ENCODE data around the gene ERP27. TPM values are rescaled to one million over a fixed set of nuclear protein-coding genes. Genes with fewer than 3 reads are reported as not detected.

The ERP27 gene
- total and polyA plus RNA-seq, 2 donors (not counting 3 experiments of a cell fraction or from before 2014, with no cell fraction given), result 0.70 to 0.88 TPM

- intact Hi-C loops (cut with micrococcal nuclease), result no loop called here
- H4K20me1 ChIP-seq (replicated peaks; ENCODE audit: control insufficient read depth, extremely low read depth, insufficient read depth, low read length), result no peaks in the 10 kb centered on the region
- H2AFZ ChIP-seq (ENCODE audit: low read depth, low read length), result no peak overlapping the region
- DNase-seq (ENCODE audit: low read depth, low spot score) (no peak), FAIRE-seq (no peak)
- no peaks in the 10 kb centered on the region for H3K79me2 ChIP-seq (ENCODE audit: control insufficient read depth, insufficient read depth, low read length)
- no peak overlapping the region for H3K9ac ChIP-seq (replicated peaks; ENCODE audit: extremely low read depth, insufficient read depth, low read length)
- H3K4me2 ChIP-seq (ENCODE audit: insufficient read depth, low read length), result no peak overlapping the region
- no peaks in the 10 kb centered on the region for H3K9me1 ChIP-seq (replicated peaks; ENCODE audit: control insufficient read depth, extremely low read depth, insufficient read depth, low read length)
- TF ChIP-seq FOS (IDR thresholded peaks at IDR 0.05; ENCODE audit: borderline replicate concordance, insufficient read depth, low read length), result no peak
- TF ChIP-seq, protein P1, sequence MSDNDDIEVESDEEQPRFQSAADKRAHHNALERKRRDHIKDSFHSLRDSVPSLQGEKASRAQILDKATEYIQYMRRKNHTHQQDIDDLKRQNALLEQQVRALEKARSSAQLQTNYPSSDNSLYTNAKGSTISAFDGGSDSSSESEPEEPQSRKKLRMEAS (IDR thresholded peaks at IDR 0.05; ENCODE audit: insufficient read depth, insufficient read length), result no peak
- no peak for TF ChIP-seq EZH2 (IDR thresholded peaks at IDR 0.05; ENCODE audit: borderline replicate concordance, low read depth, low read length, severe bottlenecking)
- TF ChIP-seq GATA2 (IDR thresholded peaks at IDR 0.05; ENCODE audit: insufficient read depth, insufficient read length, low read depth, low read length), result no peak
- TF ChIP-seq CTCF (IDR thresholded peaks at IDR 0.05; ENCODE audit: extremely low read depth in 1 of 2, insufficient read depth in 1 of 2, low read depth in 1 of 2, low read length in 2 of 2), result no peak
- TF ChIP-seq MYC (IDR thresholded peaks at IDR 0.05; ENCODE audit: low read depth, low read length), result no peak
- TF ChIP-seq JUN (IDR thresholded peaks at IDR 0.05; ENCODE audit: borderline replicate concordance, insufficient read depth, insufficient read length, low read depth), result no peak
- no peak for TF ChIP-seq POLR2A (IDR thresholded peaks at IDR 0.05; ENCODE audit: low read depth, low read length)
- TF ChIP-seq POLR2AphosphoS5 (IDR thresholded peaks at IDR 0.05; ENCODE audit: insufficient read depth, low read depth, low read length), result no peak
- H3K36me3 ChIP-seq (ENCODE audit: control insufficient read depth in 2 of 2, extremely low read depth in 1 of 2, insufficient read depth in 2 of 2, low read length in 2 of 2), result no peaks in the 10 kb centered on the region
- H3K4me3 ChIP-seq (replicated peaks in 1 of 3; ENCODE audit: insufficient read depth in 1 of 3, low read depth in 1 of 3, low read length in 3 of 3), result no peak overlapping the region
- CTCF ChIA-PET, result no interaction called here
- H3K27ac ChIP-seq (ENCODE audit: insufficient read depth, low read depth, low read length), result no peak overlapping the region
- H3K4me1 ChIP-seq (ENCODE audit: control insufficient read depth, extremely low read depth, insufficient read depth, low read length), result no peaks in the 10 kb centered on the region
- H3K9me3 ChIP-seq (replicated peaks; ENCODE audit: control insufficient read depth, insufficient read depth, low read length), result no peaks in the 10 kb centered on the region
- POLR2A ChIA-PET, result no interaction called here
- no peaks in the 10 kb centered on the region for H3K27me3 ChIP-seq (ENCODE audit: control insufficient read depth in 2 of 2, insufficient read depth in 2 of 2, low read length in 2 of 2)
- BruUV-seq (replicated peaks), result no TSS peak
- dilution Hi-C loops (cut with MboI; ENCODE audit: extremely low pct_ligation_motif_present, low sequenced_read_pairs), result no loop called here
Observed at GRCh38 chr12:14871886-14872285, 66.5 kb downstream of the ERP27 start.
